GM20431 (cell line): ENCODE results near the gene CLIP1.
"Not testable (repeated sequence)": the region's sequence is repeated elsewhere in the genome, so short reads cannot be mapped to it uniquely, and the experiment has no call there.

ENCODE experiments used
- in situ Hi-C: fragments of 300-500 bp; cut with MseI, MboI; formaldehyde crosslinking; loops from one replicate; pipeline ENCODE4 v1.15.0; 2020; ENCODE audit warnings: low sequenced_read_pairs; ENCODE audit not compliant: unreplicated experiment

The CLIP1 gene

GRCh38 chr12:122421821-122422729 is at the start of gene CLIP1:
TSS of gene CLIP1 (minus strand) at chr12:122422669. CDS start at chr12:122380452, 42,217 bp downstream.
- in situ Hi-C loops = no loop called here

- in situ Hi-C loops = loop anchor here (10.0 kb wide), 1 partner anchor 67 kb away; no protein-coding TSS in a partner anchor
Observed at GRCh38 chr12:122471324-122472226, 49.1 kb upstream of the CLIP1 start.

- in situ Hi-C loops = loop anchor here (10.0 kb wide), 1 partner anchor 66 kb away; no protein-coding TSS in a partner anchor
Observed at GRCh38 chr12:122470576-122470975, 48.1 kb upstream of the CLIP1 start.

- in situ Hi-C loops = loop anchor here (10.0 kb wide), 1 partner anchor 65 kb away; no protein-coding TSS in a partner anchor
Observed at GRCh38 chr12:122469856-122470255, 47.4 kb upstream of the CLIP1 start.

GRCh38 chr12:122467983-122468382 is 45.5 kb upstream of the CLIP1 start:
- in situ Hi-C loops = no loop called here

- in situ Hi-C loops = not testable (repeated sequence)
Observed at GRCh38 chr12:122464317-122465042, 42.0 kb upstream of the CLIP1 start.

- in situ Hi-C loops = no loop called here
Observed at GRCh38 chr12:122460641-122461040, 38.2 kb upstream of the CLIP1 start.

- in situ Hi-C loops = no loop called here
Observed at GRCh38 chr12:122460061-122460460, 37.6 kb upstream of the CLIP1 start.

GRCh38 chr12:122459211-122459610 is 36.7 kb upstream of the CLIP1 start:
- in situ Hi-C loops = no loop called here

- in situ Hi-C loops = no loop called here
Observed at GRCh38 chr12:122458105-122459035, 35.9 kb upstream of the CLIP1 start.

- in situ Hi-C loops = no loop called here
Observed at GRCh38 chr12:122457627-122458026, 35.2 kb upstream of the CLIP1 start.

GRCh38 chr12:122454739-122455138 is 32.3 kb upstream of the CLIP1 start:
- in situ Hi-C loops = no loop called here

GRCh38 chr12:122454250-122454721 is 31.8 kb upstream of the CLIP1 start:
- in situ Hi-C loops = no loop called here

- in situ Hi-C loops = no loop called here
Observed at GRCh38 chr12:122452701-122453285, 30.3 kb upstream of the CLIP1 start.

GRCh38 chr12:122449317-122449716 is 26.8 kb upstream of the CLIP1 start:
- in situ Hi-C loops = no loop called here

GRCh38 chr12:122447825-122448224 is 25.4 kb upstream of the CLIP1 start:
- in situ Hi-C loops = not testable (repeated sequence)

GRCh38 chr12:122446390-122446789 is 23.9 kb upstream of the CLIP1 start:
- in situ Hi-C loops = not testable (repeated sequence)

GRCh38 chr12:122444071-122444470 is 21.6 kb upstream of the CLIP1 start:
- in situ Hi-C loops = not testable (repeated sequence)
